ENCODE measurements around the gene ATG4D. TPM values are rescaled to one million over a fixed set of nuclear protein-coding genes. Genes with fewer than 3 reads are reported as not detected.
"Not testable (repeated sequence)": the region's sequence is repeated elsewhere in the genome, so short reads cannot be mapped to it uniquely, and the experiment has no call there.

Gene ATG4D
- total and polyA plus RNA-seq, 3 donors from 2014 or later: 80.5 to 167 (median 97.1) TPM

DNA sequence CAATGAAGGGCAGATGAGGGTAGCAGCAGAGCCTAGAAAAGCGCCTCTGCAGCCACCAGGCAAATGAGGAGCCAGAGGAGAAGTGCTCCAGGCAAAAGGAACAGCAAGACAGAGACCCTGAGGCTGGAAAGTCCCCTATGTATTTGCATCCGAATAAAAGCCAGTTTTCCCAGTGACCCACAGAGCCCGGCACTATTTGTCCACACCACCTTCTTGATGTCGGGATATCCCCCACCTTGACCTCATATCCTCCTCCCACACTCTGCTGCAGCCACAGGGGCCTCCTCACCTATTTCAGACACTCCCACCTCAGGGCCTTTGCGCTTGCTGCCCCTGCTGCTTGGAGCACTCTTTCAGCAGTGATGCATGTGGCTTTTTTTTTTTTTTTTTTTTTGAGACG lies 6.6 kb downstream of the ATG4D start:
- 76 to 92% methylated on average over 6 of the region's 6 CpGs for WGBS, 2 donors
- Histone ChIP-seq H3K36me3 (ENCODE audit: low read depth, missing control alignments) (no peaks in the 10 kb centered on the region), H3K4me3 (no peak overlapping the region), H3K9me3 (no peaks in the 10 kb centered on the region), H3K27me3 (no peaks in the 10 kb centered on the region), H3K4me1 (no peaks in the 10 kb centered on the region), H3K27ac (no peak overlapping the region)
- no peak for DNase-seq
- intact Hi-C loops (cut with DNase I; ENCODE audit: low total_unique reads): no loop called here
- TF ChIP-seq, protein P1, sequence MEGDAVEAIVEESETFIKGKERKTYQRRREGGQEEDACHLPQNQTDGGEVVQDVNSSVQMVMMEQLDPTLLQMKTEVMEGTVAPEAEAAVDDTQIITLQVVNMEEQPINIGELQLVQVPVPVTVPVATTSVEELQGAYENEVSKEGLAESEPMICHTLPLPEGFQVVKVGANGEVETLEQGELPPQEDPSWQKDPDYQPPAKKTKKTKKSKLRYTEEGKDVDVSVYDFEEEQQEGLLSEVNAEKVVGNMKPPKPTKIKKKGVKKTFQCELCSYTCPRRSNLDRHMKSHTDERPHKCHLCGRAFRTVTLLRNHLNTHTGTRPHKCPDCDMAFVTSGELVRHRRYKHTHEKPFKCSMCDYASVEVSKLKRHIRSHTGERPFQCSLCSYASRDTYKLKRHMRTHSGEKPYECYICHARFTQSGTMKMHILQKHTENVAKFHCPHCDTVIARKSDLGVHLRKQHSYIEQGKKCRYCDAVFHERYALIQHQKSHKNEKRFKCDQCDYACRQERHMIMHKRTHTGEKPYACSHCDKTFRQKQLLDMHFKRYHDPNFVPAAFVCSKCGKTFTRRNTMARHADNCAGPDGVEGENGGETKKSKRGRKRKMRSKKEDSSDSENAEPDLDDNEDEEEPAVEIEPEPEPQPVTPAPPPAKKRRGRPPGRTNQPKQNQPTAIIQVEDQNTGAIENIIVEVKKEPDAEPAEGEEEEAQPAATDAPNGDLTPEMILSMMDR (IDR thresholded peaks at IDR 0.05): no peak
- TF ChIP-seq POLR2A (IDR thresholded peaks at IDR 0.05): no peak

DNA sequence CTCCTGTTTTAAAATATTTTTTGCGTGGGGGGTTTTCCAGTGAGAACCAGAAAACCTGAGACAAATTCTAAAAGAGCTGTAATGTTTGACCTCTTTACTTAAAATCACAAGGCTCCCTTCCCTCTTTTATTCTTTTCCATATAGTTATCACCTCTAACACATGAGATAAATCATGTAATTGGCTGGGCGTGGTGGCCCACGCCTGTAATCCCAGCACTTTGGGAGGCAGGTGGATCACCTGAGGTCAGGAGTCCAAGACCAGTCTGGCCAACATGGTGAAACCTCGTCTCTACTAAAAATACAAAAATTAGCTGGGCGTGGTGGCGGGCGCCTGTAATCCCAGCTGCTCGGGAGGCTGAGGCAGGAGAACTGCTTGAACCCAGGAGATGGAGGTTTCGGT lies 7.3 kb downstream of the ATG4D start:
- H3K36me3 ChIP-seq (ENCODE audit: low read depth, missing control alignments); H3K27me3 ChIP-seq; H3K27ac ChIP-seq; DNase-seq; H3K4me3 ChIP-seq; intact Hi-C loops (cut with DNase I; ENCODE audit: low total_unique reads); H3K4me1 ChIP-seq; H3K9me3 ChIP-seq: not testable (repeated sequence)
- WGBS, 2 donors: 81 to 95% methylated on average over 9 of the region's 9 CpGs

DNA sequence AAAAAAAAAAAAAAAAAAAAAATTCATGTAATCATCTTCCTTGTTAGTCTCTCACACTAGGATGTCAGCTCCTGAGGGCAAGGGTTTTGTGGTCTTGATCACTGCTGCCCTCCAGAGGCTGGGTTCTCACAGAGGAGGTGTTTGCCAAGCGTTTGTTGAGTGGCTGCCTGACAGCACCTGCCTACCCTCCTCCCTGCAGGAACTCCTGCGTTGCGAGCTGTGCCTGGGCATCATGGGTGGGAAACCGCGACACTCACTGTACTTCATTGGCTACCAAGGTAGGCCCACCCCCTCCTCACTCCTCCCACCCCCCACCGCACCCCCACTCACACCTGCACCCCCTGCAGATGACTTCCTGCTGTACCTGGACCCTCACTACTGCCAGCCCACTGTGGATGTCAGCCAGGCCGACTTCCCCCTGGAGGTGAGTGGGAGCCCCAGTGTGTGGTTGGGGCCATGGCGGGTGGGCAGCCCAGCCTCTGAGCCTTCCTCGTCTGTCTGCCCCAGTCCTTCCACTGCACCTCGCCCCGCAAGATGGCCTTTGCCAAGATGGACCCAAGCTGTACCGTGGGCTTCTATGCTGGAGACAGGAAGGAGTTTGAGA lies 8.1 kb downstream of the ATG4D start:
- Histone ChIP-seq H3K27ac (no peak overlapping the region), H3K4me1 (no peaks in the 10 kb centered on the region), H3K4me3 (no peak overlapping the region), H3K9me3 (no peaks in the 10 kb centered on the region), H3K27me3 (no peaks in the 10 kb centered on the region), H3K36me3 (ENCODE audit: low read depth, missing control alignments) (no peaks in the 10 kb centered on the region)
- DNase-seq: no peak
- intact Hi-C loops (cut with DNase I; ENCODE audit: low total_unique reads): no loop called here
- TF ChIP-seq, protein P1 (IDR thresholded peaks at IDR 0.05): no peak
- TF ChIP-seq POLR2A (IDR thresholded peaks at IDR 0.05): no peak
- 84 to 90% methylated on average over 9 to 12 of the region's 12 CpGs for WGBS, 2 donors

DNA sequence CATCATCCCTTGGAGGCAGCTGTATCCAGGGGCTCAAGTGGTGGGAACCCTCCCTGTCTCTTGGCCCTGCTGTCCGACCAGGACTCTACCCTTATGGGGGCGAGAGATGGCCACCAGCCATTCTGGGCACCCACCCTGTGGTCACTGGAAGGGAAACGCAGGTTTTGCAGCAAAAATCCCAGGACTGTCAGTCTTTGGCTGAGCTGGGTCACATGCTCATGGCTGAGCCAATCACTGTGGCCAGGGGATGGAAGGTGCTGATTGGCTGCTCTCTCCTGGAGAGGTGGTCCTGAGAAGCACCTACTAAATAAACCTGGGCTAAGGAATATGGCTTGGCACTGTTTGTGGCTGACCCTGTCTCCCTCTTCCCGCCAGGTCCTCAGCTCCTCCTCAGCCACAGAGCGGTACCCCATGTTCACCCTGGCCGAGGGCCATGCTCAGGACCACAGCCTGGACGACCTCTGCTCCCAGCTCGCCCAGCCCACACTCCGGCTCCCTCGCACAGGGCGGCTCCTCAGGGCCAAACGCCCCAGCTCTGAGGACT lies 8.9 kb downstream of the ATG4D start:
- Histone ChIP-seq H3K36me3 (ENCODE audit: low read depth, missing control alignments) (no peaks in the 10 kb centered on the region), H3K4me3 (peak overlapping the region in 1 of 2 donors; percentile 7), H3K9me3 (no peaks in the 10 kb centered on the region), H3K4me1 (no peaks in the 10 kb centered on the region), H3K27me3 (no peaks in the 10 kb centered on the region), H3K27ac (no peak overlapping the region)
- TF ChIP-seq POLR2A (IDR thresholded peaks at IDR 0.05): no peak
- TF ChIP-seq, protein P1 (IDR thresholded peaks at IDR 0.05): no peak
- WGBS, 2 donors: 48 to 51% methylated on average over 8 to 12 of the region's 12 CpGs
- intact Hi-C loops (cut with DNase I; ENCODE audit: low total_unique reads): no loop called here
- peak; percentile 68 for DNase-seq

DNA sequence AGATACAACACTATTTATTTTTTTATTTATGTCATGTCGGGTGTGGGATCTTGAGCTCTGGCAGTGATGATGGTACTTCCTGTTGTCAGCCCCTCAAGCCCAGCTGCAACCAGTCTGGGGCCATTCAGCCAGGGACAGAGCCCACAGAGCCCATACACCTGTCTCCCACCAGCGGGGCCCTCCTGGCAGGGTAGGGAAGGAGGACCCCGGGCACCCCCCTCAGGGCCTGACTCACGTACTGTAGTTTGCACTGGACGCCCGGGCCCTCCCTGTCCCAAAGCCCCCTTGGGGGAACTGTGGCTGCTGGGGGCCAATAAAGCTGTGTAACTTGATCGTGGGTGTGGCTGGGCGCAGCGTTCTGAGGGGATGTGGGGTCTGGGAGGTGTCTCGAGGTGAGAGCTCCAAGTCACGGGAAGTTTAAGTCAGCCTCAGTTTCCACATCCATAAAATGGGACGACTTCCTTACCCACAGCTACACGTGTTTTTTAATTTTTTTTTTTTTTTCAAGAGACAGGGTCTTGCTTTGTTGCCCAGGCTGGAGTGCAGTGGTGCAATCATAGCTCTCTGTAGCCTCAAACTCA lies 9.5 kb downstream of the ATG4D start:
- Histone ChIP-seq H3K9me3 (no peaks in the 10 kb centered on the region), H3K27ac (no peak overlapping the region), H3K4me3 (no peak overlapping the region), H3K27me3 (no peaks in the 10 kb centered on the region), H3K36me3 (ENCODE audit: low read depth, missing control alignments) (no peaks in the 10 kb centered on the region), H3K4me1 (no peaks in the 10 kb centered on the region)
- intact Hi-C loops (cut with DNase I; ENCODE audit: low total_unique reads): no loop called here
- WGBS, 2 donors: 46 to 73% methylated on average over 10 to 13 of the region's 13 CpGs
- no peak for TF ChIP-seq POLR2A (IDR thresholded peaks at IDR 0.05)
- TF ChIP-seq, protein P1 (IDR thresholded peaks at IDR 0.05): no peak
- DNase-seq: no peak

Data from testis (tissue), 3 donors.